Measurements from ENCODE around the gene FGD5. TPM values are rescaled to one million over a fixed set of nuclear protein-coding genes. Genes with fewer than 3 reads are reported as not detected.

Gene FGD5
- total and polyA plus RNA-seq, 9 of the 15 experiments (the other 6 are each of a cell fraction or from before 2014, with no cell fraction given), result 0.18 TPM; not detected in 8

DNA sequence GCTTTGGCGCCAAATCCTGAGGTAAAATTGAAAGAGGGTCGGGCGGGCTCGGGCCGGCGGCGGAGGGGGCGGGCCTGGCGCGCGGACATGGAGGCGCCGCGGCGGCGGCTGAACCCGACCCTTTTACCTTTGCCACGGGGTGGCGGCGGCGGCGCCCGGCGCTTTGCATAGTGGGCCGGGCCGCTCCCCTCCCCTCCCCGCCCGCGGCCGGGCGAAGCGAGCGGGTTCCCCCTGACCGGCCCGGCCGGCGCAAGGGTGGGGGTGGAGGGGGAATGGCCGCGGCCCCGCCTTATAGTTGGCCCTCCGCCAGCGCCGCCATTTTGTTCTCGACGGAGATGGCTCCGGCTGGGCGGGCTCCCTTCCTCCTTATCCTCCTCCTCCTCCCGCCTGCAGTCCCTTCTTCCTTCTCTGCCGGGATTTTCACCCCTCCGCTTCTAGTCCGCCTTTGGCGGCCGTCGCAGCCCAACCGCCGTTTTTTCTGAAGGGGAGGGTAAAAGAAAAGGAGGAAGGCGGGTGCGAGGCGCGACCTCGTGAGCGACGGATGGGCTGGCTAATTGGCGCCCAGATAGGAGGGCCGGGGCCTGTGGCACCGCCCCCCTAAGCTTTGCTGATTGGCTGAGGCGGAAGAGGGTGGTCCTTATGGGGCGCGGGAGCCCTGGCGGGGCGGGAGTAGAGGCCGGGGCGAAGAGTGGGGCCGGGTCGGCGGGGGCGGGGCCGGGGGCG is 129.3 kb downstream of the FGD5 start (continued):
- TF ChIP-seq, protein P1, sequence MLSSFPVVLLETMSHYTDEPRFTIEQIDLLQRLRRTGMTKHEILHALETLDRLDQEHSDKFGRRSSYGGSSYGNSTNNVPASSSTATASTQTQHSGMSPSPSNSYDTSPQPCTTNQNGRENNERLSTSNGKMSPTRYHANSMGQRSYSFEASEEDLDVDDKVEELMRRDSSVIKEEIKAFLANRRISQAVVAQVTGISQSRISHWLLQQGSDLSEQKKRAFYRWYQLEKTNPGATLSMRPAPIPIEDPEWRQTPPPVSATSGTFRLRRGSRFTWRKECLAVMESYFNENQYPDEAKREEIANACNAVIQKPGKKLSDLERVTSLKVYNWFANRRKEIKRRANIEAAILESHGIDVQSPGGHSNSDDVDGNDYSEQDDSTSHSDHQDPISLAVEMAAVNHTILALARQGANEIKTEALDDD (IDR thresholded peaks at IDR 0.05), result no peak
- TF ChIP-seq ZNF444 (CRISPR knock-in tag; IDR thresholded peaks at IDR 0.05) (no peak), ZNF224 (CRISPR knock-in tag; IDR thresholded peaks at IDR 0.05) (no peak), CXXC5 (CRISPR knock-in tag; IDR thresholded peaks at IDR 0.05) (peak; percentile 95), RCOR1 (IDR thresholded peaks at IDR 0.05; ENCODE audit: borderline replicate concordance in 1 of 2, low read depth in 2 of 2, low read length in 2 of 2) (peak in 1 of 2 experiments; percentile 14; a peak in 2 of 4 replicates), ZNF589 (CRISPR knock-in tag; IDR thresholded peaks at IDR 0.05; ENCODE audit: low read depth) (no peak), STAT5B (CRISPR knock-in tag; IDR thresholded peaks at IDR 0.05) (no peak), SRSF1 (IDR thresholded peaks at IDR 0.05; ENCODE audit: low read depth, low read length) (no peak), ZNF316 (IDR thresholded peaks at IDR 0.05) (no peak), TBL1XR1 (IDR thresholded peaks at IDR 0.05; ENCODE audit: low read length in 2 of 2) (peak in 1 of 2 experiments; percentile 26; a peak in 1 of 4 replicates), POLR2A (conservative IDR thresholded peaks at IDR 0.05) (peak; percentile 66; the same call in 1 of the 2 replicates), ZZZ3 (IDR thresholded peaks at IDR 0.05) (no peak), RBM14 (IDR thresholded peaks at IDR 0.05; ENCODE audit: borderline replicate concordance, insufficient read depth, low read depth, low read length) (no peak), NFIX (CRISPR knock-in tag; IDR thresholded peaks at IDR 0.05; ENCODE audit: low read depth) (peak; percentile 70), RUNX1 (IDR thresholded peaks at IDR 0.05; ENCODE audit: low read depth) (no peak), SRF (CRISPR knock-in tag; IDR thresholded peaks at IDR 0.05) (peak in 1 of 2 experiments; percentile 54; a peak in 1 of 4 replicates)
- TF ChIP-seq, protein P2, sequence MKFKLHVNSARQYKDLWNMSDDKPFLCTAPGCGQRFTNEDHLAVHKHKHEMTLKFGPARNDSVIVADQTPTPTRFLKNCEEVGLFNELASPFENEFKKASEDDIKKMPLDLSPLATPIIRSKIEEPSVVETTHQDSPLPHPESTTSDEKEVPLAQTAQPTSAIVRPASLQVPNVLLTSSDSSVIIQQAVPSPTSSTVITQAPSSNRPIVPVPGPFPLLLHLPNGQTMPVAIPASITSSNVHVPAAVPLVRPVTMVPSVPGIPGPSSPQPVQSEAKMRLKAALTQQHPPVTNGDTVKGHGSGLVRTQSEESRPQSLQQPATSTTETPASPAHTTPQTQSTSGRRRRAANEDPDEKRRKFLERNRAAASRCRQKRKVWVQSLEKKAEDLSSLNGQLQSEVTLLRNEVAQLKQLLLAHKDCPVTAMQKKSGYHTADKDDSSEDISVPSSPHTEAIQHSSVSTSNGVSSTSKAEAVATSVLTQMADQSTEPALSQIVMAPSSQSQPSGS (CRISPR knock-in tag; IDR thresholded peaks at IDR 0.05), result no peak
- TF ChIP-seq, protein P3, sequence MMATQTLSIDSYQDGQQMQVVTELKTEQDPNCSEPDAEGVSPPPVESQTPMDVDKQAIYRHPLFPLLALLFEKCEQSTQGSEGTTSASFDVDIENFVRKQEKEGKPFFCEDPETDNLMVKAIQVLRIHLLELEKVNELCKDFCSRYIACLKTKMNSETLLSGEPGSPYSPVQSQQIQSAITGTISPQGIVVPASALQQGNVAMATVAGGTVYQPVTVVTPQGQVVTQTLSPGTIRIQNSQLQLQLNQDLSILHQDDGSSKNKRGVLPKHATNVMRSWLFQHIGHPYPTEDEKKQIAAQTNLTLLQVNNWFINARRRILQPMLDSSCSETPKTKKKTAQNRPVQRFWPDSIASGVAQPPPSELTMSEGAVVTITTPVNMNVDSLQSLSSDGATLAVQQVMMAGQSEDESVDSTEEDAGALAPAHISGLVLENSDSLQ (IDR thresholded peaks at IDR 0.05), result peak; percentile 100
- TF ChIP-seq, protein P4, sequence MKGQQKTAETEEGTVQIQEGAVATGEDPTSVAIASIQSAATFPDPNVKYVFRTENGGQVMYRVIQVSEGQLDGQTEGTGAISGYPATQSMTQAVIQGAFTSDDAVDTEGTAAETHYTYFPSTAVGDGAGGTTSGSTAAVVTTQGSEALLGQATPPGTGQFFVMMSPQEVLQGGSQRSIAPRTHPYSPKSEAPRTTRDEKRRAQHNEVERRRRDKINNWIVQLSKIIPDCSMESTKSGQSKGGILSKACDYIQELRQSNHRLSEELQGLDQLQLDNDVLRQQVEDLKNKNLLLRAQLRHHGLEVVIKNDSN (CRISPR knock-in tag; IDR thresholded peaks at IDR 0.05), result no peak
- TF ChIP-seq, protein P5, sequence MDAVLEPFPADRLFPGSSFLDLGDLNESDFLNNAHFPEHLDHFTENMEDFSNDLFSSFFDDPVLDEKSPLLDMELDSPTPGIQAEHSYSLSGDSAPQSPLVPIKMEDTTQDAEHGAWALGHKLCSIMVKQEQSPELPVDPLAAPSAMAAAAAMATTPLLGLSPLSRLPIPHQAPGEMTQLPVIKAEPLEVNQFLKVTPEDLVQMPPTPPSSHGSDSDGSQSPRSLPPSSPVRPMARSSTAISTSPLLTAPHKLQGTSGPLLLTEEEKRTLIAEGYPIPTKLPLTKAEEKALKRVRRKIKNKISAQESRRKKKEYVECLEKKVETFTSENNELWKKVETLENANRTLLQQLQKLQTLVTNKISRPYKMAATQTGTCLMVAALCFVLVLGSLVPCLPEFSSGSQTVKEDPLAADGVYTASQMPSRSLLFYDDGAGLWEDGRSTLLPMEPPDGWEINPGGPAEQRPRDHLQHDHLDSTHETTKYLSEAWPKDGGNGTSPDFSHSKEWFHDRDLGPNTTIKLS (IDR thresholded peaks at IDR 0.05; ENCODE audit: borderline replicate concordance, low read depth), result no peak
- TF ChIP-seq, protein P6, sequence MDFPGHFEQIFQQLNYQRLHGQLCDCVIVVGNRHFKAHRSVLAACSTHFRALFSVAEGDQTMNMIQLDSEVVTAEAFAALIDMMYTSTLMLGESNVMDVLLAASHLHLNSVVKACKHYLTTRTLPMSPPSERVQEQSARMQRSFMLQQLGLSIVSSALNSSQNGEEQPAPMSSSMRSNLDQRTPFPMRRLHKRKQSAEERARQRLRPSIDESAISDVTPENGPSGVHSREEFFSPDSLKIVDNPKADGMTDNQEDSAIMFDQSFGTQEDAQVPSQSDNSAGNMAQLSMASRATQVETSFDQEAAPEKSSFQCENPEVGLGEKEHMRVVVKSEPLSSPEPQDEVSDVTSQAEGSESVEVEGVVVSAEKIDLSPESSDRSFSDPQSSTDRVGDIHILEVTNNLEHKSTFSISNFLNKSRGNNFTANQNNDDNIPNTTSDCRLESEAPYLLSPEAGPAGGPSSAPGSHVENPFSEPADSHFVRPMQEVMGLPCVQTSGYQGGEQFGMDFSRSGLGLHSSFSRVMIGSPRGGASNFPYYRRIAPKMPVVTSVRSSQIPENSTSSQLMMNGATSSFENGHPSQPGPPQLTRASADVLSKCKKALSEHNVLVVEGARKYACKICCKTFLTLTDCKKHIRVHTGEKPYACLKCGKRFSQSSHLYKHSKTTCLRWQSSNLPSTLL (IDR thresholded peaks at IDR 0.05), result no peak

Data from K562 (cell line).